K562 (cell line): ENCODE measurements around the gene FUT2. TPM values are rescaled to one million over a fixed set of nuclear protein-coding genes. Genes with fewer than 3 reads are reported as not detected.
"Not testable (repeated sequence)": the region's sequence is repeated elsewhere in the genome, so short reads cannot be mapped to it uniquely, and the experiment has no call there.

Experiments
- ATAC-seq: fragments of 200-7000 bp; cut with Tn5 transposase; 3 replicates; pipeline ENCODE4 v1.9.1; 2020; ENCODE audit warnings: moderate library complexity
- BruUV-seq: library from RNA; stranded (reverse); fragments of 400-500 nt; replicated peaks from 2 replicates; lab custom pipeline; 2021; lab: Mats Ljungman, UMichigan
- CTCF ChIA-PET: fragments of 300-600 bp; formaldehyde crosslinking; extraction: SDS; loops from one replicate; lab custom pipeline; 2021; ENCODE audit warnings: low intra/inter-chr PET ratio; lab: Yijun Ruan, JAX
- POLR2A ChIA-PET: fragments of 300-600, 350-650 bp; sonication (Branson Sonifier 250); formaldehyde crosslinking; extraction: SDS; loops from one replicate; lab custom pipeline; 2021; ENCODE audit warnings: antibody characterized with exemption, inconsistent platforms; lab: Yijun Ruan, JAX
- DNase-seq, 4 experiments: peaks; one replicate each; pipeline versions ENCODE4 v3.0.0 to v3.0.0-alpha.2; 2011 to 2018; ENCODE audit warnings: low spot score in 3 of 4, mixed read lengths in 3 of 4; ENCODE audit errors: extremely low read depth in 1 of 4
- FAIRE-seq: peaks from 2 replicates; lab custom pipeline; 2011; peaks lifted over from hg19 to GRCh38; lab: Jason Lieb, UNC
- H2AFZ ChIP-seq: 2 replicates; pipeline ENCODE4 v1.6.0; 2011; ENCODE audit warnings: low read depth, low read length, control low read depth, inconsistent platforms
- H3K27ac ChIP-seq: fragments of 200-600 bp; 3 replicates; pipeline ENCODE4 v1.8.0; 2011; ENCODE audit warnings: low read depth, mild to moderate bottlenecking, control low read depth, inconsistent platforms, low read length, moderate library complexity, mixed read lengths; ENCODE audit errors: extremely low read depth
- H3K27me3 ChIP-seq, 2 experiments: fragments of 300-600 bp in 1 of 2; 2 replicates in 1 of 2; 3 replicates in 1 of 2; pipeline versions ENCODE4 v1.6.0 to v1.8.0; 2011; ENCODE audit warnings: inconsistent platforms in 2 of 2, low read length in 2 of 2, mild to moderate bottlenecking in 1 of 2, mixed read lengths in 1 of 2, moderate library complexity in 1 of 2; ENCODE audit not compliant: control insufficient read depth in 2 of 2, insufficient read depth in 2 of 2
- H3K36me3 ChIP-seq: fragments of 300-600 bp; 3 replicates; pipeline ENCODE4 v1.8.0; 2011; ENCODE audit warnings: mild to moderate bottlenecking, low read length, inconsistent platforms; ENCODE audit not compliant: control insufficient read depth, insufficient read depth
- H3K4me1 ChIP-seq, 2 experiments: fragments of 200-600 bp in 1 of 2; replicated peaks in 1 of 2; 2 replicates in 1 of 2; 3 replicates in 1 of 2; pipeline versions ENCODE4 v1.5.1 to v1.8.0; 2011; ENCODE audit warnings: inconsistent platforms in 2 of 2, low read length in 2 of 2, mild to moderate bottlenecking in 1 of 2, mixed read lengths in 1 of 2, moderate library complexity in 1 of 2; ENCODE audit not compliant: control insufficient read depth in 2 of 2, insufficient read depth in 2 of 2
- H3K4me2 ChIP-seq: 2 replicates; pipeline ENCODE4 v1.6.1; 2011; ENCODE audit warnings: low read length, control low read depth, inconsistent platforms, mixed read lengths; ENCODE audit not compliant: insufficient read depth
- H3K4me3 ChIP-seq: fragments of 200-600 bp; sonication (generic), shearing (Covaris generic); 2 replicates; pipeline ENCODE4 v1.5.1; 2016; ENCODE audit warnings: control low read depth, inconsistent platforms
- H3K79me2 ChIP-seq: fragments of 200-600 bp; 3 replicates; pipeline ENCODE4 v1.8.0; 2011; ENCODE audit warnings: low read length, inconsistent platforms; ENCODE audit not compliant: control insufficient read depth, insufficient read depth
- H3K9ac ChIP-seq, 2 experiments: 2 replicates each; pipeline versions ENCODE4 v1.6.0 to v1.6.1; 2011; ENCODE audit warnings: low read depth in 2 of 2, low read length in 2 of 2, control low read depth in 1 of 2, inconsistent platforms in 1 of 2, mild to moderate bottlenecking in 1 of 2, mixed read lengths in 1 of 2; ENCODE audit not compliant: insufficient read depth in 1 of 2
- H3K9me1 ChIP-seq: one replicate; pipeline ENCODE4 v1.6.0; 2011; ENCODE audit warnings: inconsistent platforms, mild to moderate bottlenecking, low read length, moderate library complexity; ENCODE audit not compliant: control insufficient read depth, insufficient read depth
- H3K9me3 ChIP-seq: replicated peaks from 2 replicates; pipeline ENCODE4 v1.5.1; 2011; ENCODE audit warnings: low read depth, low read length, inconsistent platforms; ENCODE audit not compliant: control insufficient read depth, insufficient read depth
- H4K20me1 ChIP-seq: replicated peaks from 2 replicates; pipeline ENCODE4 v1.6.1; 2011; ENCODE audit warnings: low read length, inconsistent platforms, mixed read lengths; ENCODE audit not compliant: control insufficient read depth, insufficient read depth
- CEBPB ChIP-seq: fragments of 450-650 bp; IDR thresholded peaks from 2 replicates; pipeline ENCODE4 v1.6.1; 2016; ENCODE audit warnings: missing genetic modification characterization, missing compliant biosample characterization
- CEBPG ChIP-seq, 3 experiments: fragments of 200-800 bp in 1 of 3; sonication (Bioruptor generic) in 1 of 3; sonication (generic) in 1 of 3; formaldehyde crosslinking in 1 of 3; IDR thresholded peaks in 2 of 3; conservative IDR thresholded peaks in 1 of 3; 2 replicates each; pipeline versions ENCODE4 v1.6.1 to v1.8.0; 2016 to 2022; ENCODE audit warnings: missing compliant biosample characterization in 2 of 3, missing genetic modification characterization in 2 of 3, mild to moderate bottlenecking in 1 of 3, missing genetic modification reagents in 1 of 3
- CHD2 ChIP-seq: IDR thresholded peaks from 2 replicates; pipeline ENCODE4 v1.6.1; 2011; ENCODE audit warnings: low read depth, low read length
- GTF2E2 ChIP-seq: fragments of 200-800 bp; sonication (Bioruptor generic); IDR thresholded peaks from 2 replicates; pipeline ENCODE4 v1.6.1; 2016; ENCODE audit warnings: missing genetic modification characterization, missing compliant biosample characterization
- ZNF561 ChIP-seq: fragments of 450-650 bp; formaldehyde crosslinking; conservative IDR thresholded peaks from 2 replicates; pipeline ENCODE4 v1.4.0; 2020; ENCODE audit warnings: mild to moderate bottlenecking, moderate library complexity
- WGBS: fragments of 100-300 bp; shearing (Covaris generic); methylation state at CpG from one replicate; pipeline ENCODE4 v1.1.6; 2016; ENCODE audit warnings: low coverage, mixed read lengths; ENCODE audit not compliant: insufficient coverage; ENCODE audit errors: missing lambda C conversion rate; 5-methylcytosine and 5-hydroxymethylcytosine counted together
- in situ Hi-C: fragments of 300-500 bp; cut with MboI; formaldehyde crosslinking; loops from 4 replicates; pipeline ENCODE4 v1.15.0; 2018; ENCODE audit warnings: inconsistent platforms, mixed read lengths
- intact Hi-C: fragments of 100-400 bp; cut with micrococcal nuclease; formaldehyde crosslinking; loops from 2 replicates; pipeline ENCODE4 v1.14.2; 2022
- polyA plus RNA-seq, 8 experiments: library from polyadenylated mRNA; depleted of rRNA in 4 of 8; stranded (reverse) in 5 of 8; unstranded in 3 of 8; fragments of >200 nt; fragmentation: Nextera tagmentation in 2 of 8; fragmentation: Illumina TruSeq in 1 of 8; extraction: Ambion mirVana in 2 of 8; extraction: Trizol in 1 of 8; gene quantifications; 2 replicates each; pipeline versions ENCODE4 v1.2.1 to v1.2.3, GENCODE V29; 2011 to 2014; ENCODE audit warnings: inconsistent platforms in 1 of 8, missing spikeins in 1 of 8
- total RNA-seq, 7 experiments: library from RNA; depleted of rRNA in 6 of 7; stranded (reverse); fragments of >200 nt in 6 of 7; fragmentation: Illumina TruSeq in 2 of 7; extraction: Trizol in 2 of 7; gene quantifications; 2 replicates each; pipeline versions ENCODE4 v1.2.1 to v1.2.3, GENCODE V29; 2011 to 2021; ENCODE audit warnings: low replicate concordance in 1 of 7

Gene FUT2
- total and polyA plus RNA-seq, 9 of the 15 experiments (the other 6 are each of a cell fraction or from before 2014, with no cell fraction given): 0.03 to 0.04 TPM; not detected in 7

DNA sequence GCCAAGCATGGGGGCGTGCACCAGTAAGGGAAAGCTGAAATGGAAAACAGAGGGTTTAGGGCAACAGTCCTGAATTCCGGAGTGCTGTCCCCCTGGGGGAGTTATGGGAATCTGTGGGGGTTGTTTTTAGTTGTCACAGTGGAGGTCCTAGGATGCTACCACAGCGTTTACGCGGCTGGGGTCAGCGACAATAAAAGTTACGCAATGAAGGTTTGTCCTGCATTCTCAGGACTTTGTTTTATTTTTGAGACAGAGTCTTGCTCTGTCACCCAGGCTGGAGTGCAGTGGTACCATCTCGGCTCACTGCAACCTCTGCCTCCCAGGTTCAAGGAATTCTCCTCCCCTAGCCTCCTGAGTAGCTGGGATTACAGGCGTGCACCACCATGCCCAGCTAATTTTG is 2.1 kb upstream of the FUT2 start:
- CTCF ChIA-PET, ATAC-seq: not testable (repeated sequence)
- WGBS: 62% methylated on average over 9 of the region's 9 CpGs

DNA sequence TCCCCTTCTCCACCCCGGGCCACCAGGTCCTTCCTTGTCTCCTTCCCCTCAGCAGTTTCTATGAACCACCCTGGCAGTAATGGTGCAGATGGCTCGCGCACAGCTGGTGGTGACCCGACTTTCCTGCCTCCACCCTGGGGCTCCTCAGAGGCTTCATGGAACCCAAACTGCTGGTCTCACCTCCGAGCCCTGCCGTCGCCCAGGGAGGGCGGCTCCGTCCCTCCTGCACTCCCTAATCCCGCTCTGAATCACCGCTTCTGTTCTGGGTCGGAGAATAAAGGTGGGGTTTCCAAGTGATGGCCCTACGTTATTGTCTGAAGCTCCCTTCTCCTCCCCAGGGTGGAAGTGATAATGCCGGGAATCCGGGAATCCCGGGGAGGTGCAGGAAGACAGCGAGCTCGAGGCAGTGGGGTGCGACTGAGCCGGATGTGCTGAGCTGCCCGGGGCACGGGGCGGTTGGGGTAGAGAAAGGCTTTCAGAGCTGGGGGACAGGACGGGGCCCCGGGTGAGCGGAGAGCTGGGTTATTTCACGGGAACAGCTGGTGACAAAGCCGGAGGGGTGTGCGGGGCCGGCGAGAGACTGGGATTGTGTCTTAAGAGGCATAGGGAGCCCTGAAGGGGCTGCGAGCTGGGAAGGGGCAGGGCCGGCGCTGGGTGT is 711 bp downstream of the FUT2 start:
- in situ Hi-C loops (no loop called here), intact Hi-C loops (no loop called here)
- FAIRE-seq (no peak), DNase-seq (no peak), ATAC-seq (no peak)
- H3K27me3 ChIP-seq: no peaks in the 10 kb centered on the region
- H3K9ac ChIP-seq: peak overlapping the region in 1 of 2 experiments; percentile 82; a peak in 2 of 4 replicates
- POLR2A ChIA-PET: interaction anchor here (1.5 kb wide), 1 partner anchor 21 kb away, joined by 4 read pairs; no protein-coding TSS in a partner anchor
- H3K9me1 ChIP-seq: no peaks in the 10 kb centered on the region
- H3K9me3 ChIP-seq: no peaks in the 10 kb centered on the region
- H3K4me2 ChIP-seq: no peak overlapping the region
- BruUV-seq: no TSS peak
- no peak overlapping the region for H2AFZ ChIP-seq
- H3K27ac ChIP-seq: no peak overlapping the region
- WGBS: 70% methylated on average over 25 of the region's 34 CpGs
- H3K4me3 ChIP-seq: no peak overlapping the region
- H3K36me3 ChIP-seq: no peaks in the 10 kb centered on the region
- TF ChIP-seq CHD2: no peak
- no peak for TF ChIP-seq ZNF561 (CRISPR knock-in tag)
- TF ChIP-seq GTF2E2 (tag): no peak
- peaks cover 10 to 27% of the 10 kb centered on the region in 2 experiments; a peak in 4 of 5 replicates for H3K4me1 ChIP-seq
- no peaks in the 10 kb centered on the region for H4K20me1 ChIP-seq
- H3K79me2 ChIP-seq: no peaks in the 10 kb centered on the region
- CTCF ChIA-PET: interaction anchor here (0.6 kb wide), 1 partner anchor 50 kb away, joined by 3 read pairs; the partner anchor contains the start of gene CA11

More for the DNA sequence above, 2.1 kb upstream of the FUT2 start:
- H3K27me3 ChIP-seq, H3K4me3 ChIP-seq, in situ Hi-C loops, H4K20me1 ChIP-seq, POLR2A ChIA-PET, H3K9me3 ChIP-seq, H3K9ac ChIP-seq, H3K27ac ChIP-seq, FAIRE-seq, H3K4me2 ChIP-seq, intact Hi-C loops, DNase-seq, BruUV-seq, H3K9me1 ChIP-seq, H2AFZ ChIP-seq, H3K79me2 ChIP-seq, H3K36me3 ChIP-seq: not testable (repeated sequence)
- TF ChIP-seq CEBPG (CRISPR knock-in tag; IDR thresholded peaks at IDR 0.05) (peak; percentile 44; the same call in 1 of the 2 replicates), CEBPG (tag; conservative IDR thresholded peaks at IDR 0.05 in 1 of 2, IDR thresholded peaks at IDR 0.05 in 1 of 2) (peak; percentile 24 to 64; a peak in 2 of 4 replicates), CEBPB (tag) (peak; percentile 89)
- H3K4me1 ChIP-seq: peaks cover 9 to 26% of the 10 kb centered on the region in 2 experiments; a peak in 4 of 5 replicates
